Measurements from ENCODE around the gene PUM1. TPM values are rescaled to one million over a fixed set of nuclear protein-coding genes. Genes with fewer than 3 reads are reported as not detected.

The PUM1 gene
- total RNA-seq, 4 donors from 2014 or later, result 118 to 191 (median 132) TPM

- no peaks in the 10 kb centered on the region for H3K27me3 ChIP-seq
- DNase-seq, result peak; percentile 27 to 34
- H3K36me3 ChIP-seq, result no peaks in the 10 kb centered on the region
- WGBS, 2 donors, result 53 to 57% methylated on average over 6 to 7 of the region's 8 CpGs
- H3K4me1 ChIP-seq, result peaks cover 9 to 19% of the 10 kb centered on the region in 2 donors
- no peaks in the 10 kb centered on the region for H3K9me3 ChIP-seq
- H3K4me3 ChIP-seq (replicated peaks in 1 of 3), result no peak overlapping the region
- H3K27ac ChIP-seq, result peak overlapping the region in 1 of 3 donors; percentile 40
- no peak for TF ChIP-seq POLR2A (IDR thresholded peaks at IDR 0.05)
- TF ChIP-seq CTCF (IDR thresholded peaks at IDR 0.05), result no peak
- intact Hi-C loops (cut with DNase I), result no loop called here
Measured at GRCh38 chr1:30888391-30888790, 177.1 kb downstream of the PUM1 start.

GRCh38 chr1:30887485-30888315 lies 177.8 kb downstream of the PUM1 start:
- intact Hi-C loops (cut with DNase I), result no loop called here
- no peaks in the 10 kb centered on the region for H3K27me3 ChIP-seq
- no peaks in the 10 kb centered on the region for H3K9me3 ChIP-seq
- 81 to 83% methylated on average over 10 of the region's 10 CpGs for WGBS, 2 donors
- H3K36me3 ChIP-seq, result no peaks in the 10 kb centered on the region
- TF ChIP-seq CTCF (IDR thresholded peaks at IDR 0.05) (no peak), POLR2A (IDR thresholded peaks at IDR 0.05) (no peak)
- H3K27ac ChIP-seq, result no peak overlapping the region
- H3K4me3 ChIP-seq (replicated peaks in 1 of 3), result no peak overlapping the region
- peaks cover 9 to 19% of the 10 kb centered on the region in 2 donors for H3K4me1 ChIP-seq
- no peak for DNase-seq

GRCh38 chr1:30886710-30887428 lies 178.6 kb downstream of the PUM1 start:
- TF ChIP-seq CTCF (IDR thresholded peaks at IDR 0.05) (no peak), POLR2A (IDR thresholded peaks at IDR 0.05) (no peak)
- Histone ChIP-seq H3K9me3 (no peaks in the 10 kb centered on the region), H3K36me3 (no peaks in the 10 kb centered on the region), H3K4me1 (peaks cover 9 to 19% of the 10 kb centered on the region in 2 donors), H3K27me3 (no peaks in the 10 kb centered on the region), H3K4me3 (replicated peaks in 1 of 3) (no peak overlapping the region), H3K27ac (no peak overlapping the region)
- intact Hi-C loops (cut with DNase I), result no loop called here
- WGBS, 2 donors, result 92 to 98% methylated on average over 9 to 11 of the region's 12 CpGs
- no peak for DNase-seq

- H3K36me3 ChIP-seq, result no peaks in the 10 kb centered on the region
- no peaks in the 10 kb centered on the region for H3K27me3 ChIP-seq
- DNase-seq, result no peak
- no peak overlapping the region for H3K4me3 ChIP-seq (replicated peaks in 1 of 3)
- no peak for TF ChIP-seq POLR2A (IDR thresholded peaks at IDR 0.05)
- no peak for TF ChIP-seq CTCF (IDR thresholded peaks at IDR 0.05)
- H3K4me1 ChIP-seq, result peaks cover 9 to 14% of the 10 kb centered on the region in 2 donors
- no peaks in the 10 kb centered on the region for H3K9me3 ChIP-seq
- intact Hi-C loops (cut with DNase I), result no loop called here
- H3K27ac ChIP-seq, result no peak overlapping the region
- 73 to 81% methylated on average over 13 of the region's 17 CpGs for WGBS, 2 donors
Measured at GRCh38 chr1:30885570-30886522, 179.7 kb downstream of the PUM1 start.

Data from thyroid gland (tissue), 4 donors.